ENCODE results near the gene AKR7A2. TPM values are rescaled to one million over a fixed set of nuclear protein-coding genes. Genes with fewer than 3 reads are reported as not detected.

The AKR7A2 gene
- total RNA-seq, 4 donors from 2014 or later, result 57.7 to 93.4 (median 70.3) TPM

GRCh38 chr1:19339214-19339861 is 27.4 kb upstream of the AKR7A2 start:
- H3K27ac ChIP-seq, result no peak overlapping the region
- TF ChIP-seq POLR2A (IDR thresholded peaks at IDR 0.05) (no peak), CTCF (IDR thresholded peaks at IDR 0.05) (no peak)
- peaks cover 0 to 33% (median 10%) of the 10 kb centered on the region in 3 donors for H3K4me1 ChIP-seq
- no peaks in the 10 kb centered on the region for H3K9me3 ChIP-seq
- no peaks in the 10 kb centered on the region for H3K27me3 ChIP-seq
- 83 to 88% methylated on average over 16 to 18 of the region's 19 CpGs for WGBS, 2 donors
- peaks cover 15 to 72% (median 21%) of the 10 kb centered on the region in 3 donors for H3K36me3 ChIP-seq
- intact Hi-C loops (cut with DNase I), result no loop called here
- no peak overlapping the region for H3K4me3 ChIP-seq
- no peak for DNase-seq

GRCh38 chr1:19338323-19338762 is 26.4 kb upstream of the AKR7A2 start:
- Histone ChIP-seq H3K4me3 (no peak overlapping the region), H3K27me3 (no peaks in the 10 kb centered on the region), H3K27ac (no peak overlapping the region), H3K9me3 (no peaks in the 10 kb centered on the region), H3K36me3 (peaks cover 15 to 62% (median 16%) of the 10 kb centered on the region in 3 donors), H3K4me1 (peaks cover 0 to 23% (median 10%) of the 10 kb centered on the region in 3 donors)
- TF ChIP-seq POLR2A (IDR thresholded peaks at IDR 0.05) (no peak), CTCF (IDR thresholded peaks at IDR 0.05) (peak in 3 of 6 experiments; percentile 8 to 46 (median 20))
- DNase-seq, result no peak
- intact Hi-C loops (cut with DNase I), result no loop called here
- WGBS, 2 donors, result 67 to 91% methylated on average over 17 to 18 of the region's 27 CpGs

- no peak for DNase-seq
- WGBS, 2 donors, result 86 to 89% methylated on average over 4 of the region's 4 CpGs
- no peaks in the 10 kb centered on the region for H3K27me3 ChIP-seq
- H3K27ac ChIP-seq, result no peak overlapping the region
- TF ChIP-seq POLR2A (IDR thresholded peaks at IDR 0.05) (no peak), CTCF (IDR thresholded peaks at IDR 0.05) (no peak)
- peaks cover 9 to 51% (median 10%) of the 10 kb centered on the region in 3 donors for H3K36me3 ChIP-seq
- intact Hi-C loops (cut with DNase I), result no loop called here
- peaks cover 0 to 13% (median 6%) of the 10 kb centered on the region in 3 donors for H3K4me1 ChIP-seq
- no peak overlapping the region for H3K4me3 ChIP-seq
- no peaks in the 10 kb centered on the region for H3K9me3 ChIP-seq
Measured at GRCh38 chr1:19337289-19337688, 25.3 kb upstream of the AKR7A2 start.

GRCh38 chr1:19336543-19336942 is 24.6 kb upstream of the AKR7A2 start:
- Histone ChIP-seq H3K27ac (no peak overlapping the region), H3K4me3 (no peak overlapping the region), H3K27me3 (no peaks in the 10 kb centered on the region), H3K9me3 (no peaks in the 10 kb centered on the region), H3K4me1 (peaks cover 0 to 6% (median 3%) of the 10 kb centered on the region in 3 donors), H3K36me3 (peaks cover 6 to 44% (median 7%) of the 10 kb centered on the region in 3 donors)
- 69 to 71% methylated on average over 4 to 7 of the region's 7 CpGs for WGBS, 2 donors
- no peak for DNase-seq
- TF ChIP-seq POLR2A (IDR thresholded peaks at IDR 0.05) (no peak), CTCF (IDR thresholded peaks at IDR 0.05) (no peak)
- intact Hi-C loops (cut with DNase I), result no loop called here

GRCh38 chr1:19333587-19334354 is 21.8 kb upstream of the AKR7A2 start:
- 56 to 58% methylated on average over 4 to 5 of the region's 9 CpGs for WGBS, 2 donors
- Histone ChIP-seq H3K27me3 (no peaks in the 10 kb centered on the region), H3K9me3 (no peaks in the 10 kb centered on the region), H3K4me1 (no peaks in the 10 kb centered on the region), H3K36me3 (peaks cover 0 to 34% (median 1%) of the 10 kb centered on the region in 3 donors), H3K4me3 (no peak overlapping the region), H3K27ac (no peak overlapping the region)
- intact Hi-C loops (cut with DNase I), result no loop called here
- TF ChIP-seq POLR2A (IDR thresholded peaks at IDR 0.05) (no peak), CTCF (IDR thresholded peaks at IDR 0.05) (no peak)
- no peak for DNase-seq
